GM19372 (cell line): ENCODE measurements around the gene BAG5.
A peak's percentile ranks its signal among the peaks of the same experiment; 100 is the strongest.

Experiments
- ATAC-seq: cut with Tn5 transposase; IDR thresholded peaks from one replicate; pipeline ENCODE4 v1.9.1; 2021; ENCODE audit warnings: mild to moderate bottlenecking, low read depth, moderate library complexity; ENCODE audit not compliant: unreplicated experiment

BAG5 gene

GRCh38 chr14:103535891-103536565, 26.4 kb downstream of the BAG5 start:
- no peak for ATAC-seq

DNA sequence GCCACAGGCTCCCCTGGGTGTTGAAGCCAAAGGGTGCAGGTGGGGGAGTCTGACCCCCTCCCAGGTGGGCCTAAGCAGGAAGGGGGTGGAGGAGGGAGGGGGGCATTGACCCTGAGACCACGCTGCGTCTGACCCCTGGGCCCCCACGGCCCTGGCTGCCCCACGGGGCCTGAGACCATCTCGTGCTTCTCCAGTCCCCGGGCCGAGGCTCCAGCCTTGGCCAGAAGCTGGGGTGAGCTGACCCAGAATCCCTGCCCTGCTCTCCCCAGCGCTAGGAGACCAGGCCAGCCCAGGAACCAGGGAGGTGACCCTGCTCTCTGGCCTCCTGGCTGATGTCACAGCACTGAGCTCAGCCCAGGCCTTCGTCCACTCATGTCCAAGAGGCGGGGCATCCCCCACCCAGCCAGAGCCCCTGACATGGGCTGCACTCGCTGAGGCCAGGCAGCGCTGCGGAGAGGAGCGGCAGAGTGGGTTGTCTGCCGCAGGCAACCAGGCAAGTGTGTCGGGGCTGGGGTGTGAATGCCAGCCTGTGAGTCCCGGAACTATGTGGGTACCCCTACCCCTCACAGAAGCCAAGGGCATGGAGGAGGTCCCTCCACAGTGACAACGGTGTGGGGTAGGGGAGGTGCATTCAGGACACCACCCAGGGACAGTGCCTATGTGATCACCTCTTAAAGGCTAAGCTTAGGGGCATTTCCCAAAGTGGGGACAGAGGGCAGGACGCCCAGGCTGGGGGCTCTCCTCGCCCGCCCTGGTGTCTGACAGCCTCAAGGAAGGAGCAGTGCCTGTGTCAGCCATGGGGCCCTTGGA, 27.2 kb downstream of the BAG5 start:
- ATAC-seq = no peak

GRCh38 chr14:103534576-103535061, 27.8 kb downstream of the BAG5 start:
- ATAC-seq = no peak

GRCh38 chr14:103533999-103534575, 28.4 kb downstream of the BAG5 start:
- no peak for ATAC-seq

DNA sequence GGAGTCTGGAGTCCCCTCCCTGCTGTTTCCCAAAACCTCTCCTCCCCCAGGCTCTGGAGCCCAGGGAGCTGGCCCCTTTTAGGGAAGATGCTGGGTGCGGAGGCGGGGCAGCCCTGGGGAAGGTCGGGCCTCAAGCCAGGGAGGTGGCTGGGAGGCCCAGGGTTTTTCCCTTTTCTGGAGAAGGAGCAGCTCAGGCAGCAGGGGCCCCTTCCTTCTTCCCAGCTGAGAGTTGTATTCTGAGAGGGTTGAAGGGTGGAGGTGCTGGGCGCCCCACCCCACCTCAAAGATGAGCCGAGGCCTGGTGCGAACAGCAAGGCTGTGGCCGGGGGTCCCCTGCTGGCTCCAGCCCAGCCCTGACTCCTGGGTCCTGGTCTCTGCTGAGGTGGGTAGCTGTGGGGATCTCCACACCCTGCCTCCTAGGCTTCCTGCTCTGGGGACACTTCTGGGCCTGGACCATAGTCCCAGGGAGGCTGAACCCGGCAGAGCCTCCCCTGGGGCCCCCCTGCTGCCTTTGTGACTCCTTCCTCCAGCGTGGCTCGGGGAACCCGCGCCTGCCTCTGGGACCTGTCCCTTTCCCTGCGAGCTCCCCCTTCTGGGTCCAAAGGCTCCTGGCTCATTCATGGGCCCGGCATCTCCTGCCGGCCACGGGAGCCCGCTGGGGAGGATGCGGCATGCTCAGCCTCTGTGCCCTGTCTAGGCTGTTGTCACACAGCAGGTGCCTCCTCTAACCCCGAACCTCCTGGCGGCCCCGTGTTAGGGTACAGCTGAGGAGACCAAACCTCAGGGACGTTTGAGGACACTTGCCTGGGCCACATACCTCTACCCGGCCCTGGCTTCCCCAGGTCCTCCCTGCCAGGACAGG, 29.1 kb downstream of the BAG5 start:
- no peak for ATAC-seq

- ATAC-seq = no peak
Observed at GRCh38 chr14:103532216-103533136, 30.0 kb downstream of the BAG5 start.

DNA sequence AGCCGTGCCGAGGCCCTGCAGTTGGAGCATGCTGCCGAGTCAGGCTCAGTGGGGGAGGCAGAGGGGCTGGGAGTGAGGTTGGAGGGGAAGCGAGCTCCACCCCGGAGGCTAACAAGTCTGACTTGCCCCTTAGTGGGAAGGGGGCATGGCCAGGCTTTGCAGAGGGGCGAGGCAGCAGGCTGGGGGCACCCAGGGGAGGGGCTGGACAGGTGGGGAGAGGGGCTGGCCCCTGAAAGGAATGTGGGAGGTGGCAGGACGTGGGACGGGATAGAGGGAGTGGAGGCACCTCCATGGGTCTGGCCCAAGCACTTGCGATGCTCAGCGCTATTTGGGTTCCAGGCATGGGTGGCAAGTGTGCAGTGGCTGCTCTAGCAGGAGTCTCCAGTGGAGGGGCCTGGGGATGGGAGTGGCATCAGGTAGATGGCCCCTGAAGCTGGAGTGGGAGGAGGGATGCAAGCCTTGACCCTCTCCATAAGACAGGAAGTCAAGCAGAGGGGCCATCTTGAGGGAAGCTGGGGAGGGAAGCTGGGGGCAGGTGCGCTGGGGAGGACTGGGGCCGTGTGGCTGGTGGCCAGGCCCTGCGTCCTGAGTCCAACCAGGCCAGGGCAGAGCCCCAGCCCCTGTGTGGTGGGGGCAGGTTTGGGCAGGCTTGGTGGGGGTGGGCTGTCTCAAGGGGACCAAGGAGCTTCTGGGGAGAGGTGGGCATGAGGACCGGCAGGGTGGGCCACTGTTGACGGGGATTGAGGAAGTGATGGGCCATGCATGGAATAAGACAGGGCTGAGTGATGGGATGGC, 30.8 kb downstream of the BAG5 start:
- no peak for ATAC-seq

DNA sequence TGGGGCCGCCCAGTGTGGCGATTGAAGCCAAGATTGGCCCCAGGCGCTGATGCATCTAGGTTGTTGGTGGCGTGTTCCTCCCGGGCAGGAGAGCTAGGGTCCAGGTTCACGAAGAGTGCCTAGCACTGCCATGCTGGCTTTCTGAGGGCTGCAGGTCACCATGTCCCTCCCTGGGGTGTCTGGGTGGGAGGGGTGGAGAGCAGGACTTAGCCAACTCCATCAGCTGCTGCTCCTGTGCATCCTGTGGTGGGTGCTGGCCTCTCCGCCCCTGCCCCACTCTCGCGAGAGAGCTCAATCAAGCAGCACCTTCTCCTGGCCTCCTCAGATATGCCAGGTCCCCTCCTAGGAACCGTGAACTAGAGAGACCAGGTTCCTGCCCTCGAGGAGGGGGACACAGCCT, 31.6 kb downstream of the BAG5 start:
- no peak for ATAC-seq

GRCh38 chr14:103530390-103530789, 32.1 kb downstream of the BAG5 start:
- no peak for ATAC-seq

DNA sequence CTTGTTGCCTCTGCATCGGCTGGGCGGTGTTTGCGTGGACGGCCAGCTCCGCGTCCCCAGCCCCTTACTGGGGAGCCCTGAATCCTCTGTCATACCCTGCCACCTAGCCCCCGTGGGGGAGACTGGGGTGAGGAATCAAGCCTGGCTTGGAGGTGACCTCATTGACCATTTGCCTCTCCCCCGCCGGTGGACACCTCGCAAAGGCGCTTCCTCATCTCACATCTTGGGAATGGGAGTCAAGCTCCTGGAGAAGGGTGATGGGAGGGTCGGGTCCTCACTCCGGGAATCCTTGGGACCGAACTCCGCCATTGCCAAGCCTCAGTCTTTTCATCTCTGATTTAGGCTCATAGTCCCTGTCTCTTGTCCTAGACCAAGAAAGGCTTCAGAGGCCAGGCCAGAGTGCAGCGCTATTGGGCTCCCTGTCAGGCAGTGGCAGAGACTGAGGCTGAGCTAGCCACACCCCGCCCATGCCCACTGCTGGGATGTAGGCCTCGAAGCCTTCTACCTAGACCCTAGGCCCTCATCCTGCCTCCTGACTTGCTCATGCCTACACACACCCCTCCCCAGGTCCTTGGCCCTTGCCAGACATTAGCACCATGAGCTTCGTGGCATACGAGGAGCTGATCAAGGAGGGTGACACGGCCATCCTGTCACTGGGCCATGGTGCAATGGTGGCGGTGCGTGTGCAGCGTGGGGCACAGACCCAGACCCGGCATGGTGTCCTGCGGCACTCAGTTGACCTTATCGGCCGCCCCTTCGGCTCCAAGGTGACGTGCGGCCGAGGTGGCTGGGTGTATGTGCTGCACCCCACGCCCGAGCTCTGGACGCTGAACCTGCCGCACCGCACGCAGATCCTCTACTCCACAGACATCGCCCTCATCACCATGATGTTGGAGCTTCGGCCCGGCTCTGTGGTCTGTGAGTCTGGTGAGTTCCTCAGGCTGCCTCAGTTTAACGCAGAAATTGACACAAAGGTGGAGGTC, 32.8 kb downstream of the BAG5 start:
- ATAC-seq = no peak

- ATAC-seq = peak; percentile 64
Observed at GRCh38 chr14:103528587-103529382, 33.7 kb downstream of the BAG5 start, which contains the start of gene TRMT61A. Gene TRMT61A, plus strand, starts transcription at chr14:103529196. Its CDS starts 783 bp downstream, at chr14:103529979.

DNA sequence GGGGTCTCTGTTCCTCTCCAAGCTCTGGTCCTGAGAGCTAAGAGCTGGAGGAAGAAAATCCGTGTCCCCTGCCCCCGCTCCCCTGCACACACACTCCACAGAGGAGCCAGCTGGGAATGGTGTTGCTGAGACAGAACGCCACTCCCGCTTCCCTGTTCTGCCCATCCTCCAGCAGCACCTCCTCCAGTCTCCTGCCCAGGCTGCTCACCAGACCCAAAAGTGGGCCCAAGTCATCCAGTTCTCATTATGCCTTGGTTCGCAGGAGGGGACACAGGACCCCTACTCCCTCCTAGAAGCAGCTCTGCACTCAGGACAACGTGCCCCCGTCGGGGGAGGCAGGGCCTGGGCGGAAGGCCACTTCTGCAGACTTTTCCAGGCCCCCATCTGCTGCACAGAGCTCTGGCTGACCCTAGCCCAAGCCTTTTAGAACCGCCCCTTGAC, 34.3 kb downstream of the BAG5 start:
- no peak for ATAC-seq

DNA sequence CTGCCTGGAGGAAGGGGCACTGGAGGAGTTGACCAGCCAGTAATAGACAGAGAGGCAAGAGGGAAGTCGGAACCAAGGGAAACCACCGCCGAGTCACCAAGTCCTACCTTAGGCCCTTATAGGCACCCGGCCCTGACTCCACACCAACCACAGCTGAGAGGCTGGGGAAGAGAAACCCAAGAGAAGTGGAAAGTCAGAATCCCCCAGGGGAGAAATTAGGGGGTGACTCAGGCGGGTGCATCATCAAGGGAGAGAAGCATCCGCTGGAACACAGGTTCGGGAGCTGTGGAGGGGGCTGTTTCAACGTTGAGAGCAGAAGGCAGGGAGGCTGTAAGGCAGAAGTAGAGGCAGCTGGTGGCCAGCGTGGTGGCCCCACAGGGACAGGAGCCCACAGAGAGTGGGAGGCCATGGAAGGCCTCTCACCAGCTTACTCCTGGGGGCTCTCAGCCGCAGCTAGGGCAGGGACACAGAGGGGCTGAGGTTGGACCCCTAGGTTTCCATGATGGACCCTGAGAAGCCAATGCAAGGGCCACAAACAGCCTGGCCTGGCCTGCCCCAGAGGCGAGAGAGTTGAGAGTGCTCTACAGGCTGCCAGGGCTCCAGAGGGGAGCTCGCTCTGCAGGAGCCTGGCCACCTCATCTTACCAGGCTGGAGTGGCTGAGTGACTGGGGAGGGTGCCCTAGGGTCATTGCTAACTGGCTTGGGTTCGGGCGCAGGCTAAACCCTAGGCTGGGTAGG, 34.9 kb downstream of the BAG5 start:
- peak; percentile 59 for ATAC-seq

- ATAC-seq = no peak
Observed at GRCh38 chr14:103526914-103527248, 35.6 kb downstream of the BAG5 start.

GRCh38 chr14:103526247-103526913, 36.1 kb downstream of the BAG5 start:
- ATAC-seq = no peak
